ENCODE results near the gene AKAP8. TPM values are rescaled to one million over a fixed set of nuclear protein-coding genes. Genes with fewer than 3 reads are reported as not detected.
"Not testable (repeated sequence)": the region's sequence is repeated elsewhere in the genome, so short reads cannot be mapped to it uniquely, and the experiment has no call there.

AKAP8 gene
- total and polyA plus RNA-seq, 2 donors, result 18.0 to 25.4 TPM

DNA sequence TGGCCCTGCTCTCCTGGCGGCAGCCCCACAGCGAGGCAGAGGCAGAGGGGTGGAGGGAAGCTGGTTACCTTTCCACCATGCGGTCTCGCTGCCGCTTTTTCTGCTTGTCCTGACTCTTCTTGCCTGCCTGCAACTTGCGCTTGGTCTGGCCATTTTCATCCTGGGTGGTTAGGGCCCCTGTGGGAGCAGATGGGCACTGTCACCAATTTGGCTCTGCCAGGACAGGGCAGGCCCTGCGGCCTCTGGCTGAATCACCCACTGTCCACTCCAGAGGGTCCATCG lies 19.6 kb upstream of the AKAP8 start:
- Histone ChIP-seq H3K27ac (ENCODE audit: low read depth in 1 of 2, low read length in 1 of 2) (no peak overlapping the region), H3K4me3 (ENCODE audit: low read length in 2 of 2) (no peak overlapping the region), H3K36me3 (ENCODE audit: control insufficient read depth in 2 of 2, insufficient read depth in 2 of 2, low read length in 1 of 2) (peaks cover 89% of the 10 kb centered on the region in 2 donors), H3K9me3 (ENCODE audit: control insufficient read depth in 2 of 2, insufficient read depth in 1 of 2, low read length in 1 of 2) (no peaks in the 10 kb centered on the region), H3K4me1 (ENCODE audit: control insufficient read depth in 2 of 2, insufficient read depth in 2 of 2, low read length in 2 of 2) (no peaks in the 10 kb centered on the region), H3K27me3 (ENCODE audit: control insufficient read depth in 2 of 2, insufficient read depth in 1 of 2, low read length in 1 of 2) (no peaks in the 10 kb centered on the region)
- DNase-seq (ENCODE audit: low read depth in 6 of 9, low spot score in 9 of 9), result no peak
- WGBS, result 99% methylated on average over 8 of the region's 8 CpGs

DNA sequence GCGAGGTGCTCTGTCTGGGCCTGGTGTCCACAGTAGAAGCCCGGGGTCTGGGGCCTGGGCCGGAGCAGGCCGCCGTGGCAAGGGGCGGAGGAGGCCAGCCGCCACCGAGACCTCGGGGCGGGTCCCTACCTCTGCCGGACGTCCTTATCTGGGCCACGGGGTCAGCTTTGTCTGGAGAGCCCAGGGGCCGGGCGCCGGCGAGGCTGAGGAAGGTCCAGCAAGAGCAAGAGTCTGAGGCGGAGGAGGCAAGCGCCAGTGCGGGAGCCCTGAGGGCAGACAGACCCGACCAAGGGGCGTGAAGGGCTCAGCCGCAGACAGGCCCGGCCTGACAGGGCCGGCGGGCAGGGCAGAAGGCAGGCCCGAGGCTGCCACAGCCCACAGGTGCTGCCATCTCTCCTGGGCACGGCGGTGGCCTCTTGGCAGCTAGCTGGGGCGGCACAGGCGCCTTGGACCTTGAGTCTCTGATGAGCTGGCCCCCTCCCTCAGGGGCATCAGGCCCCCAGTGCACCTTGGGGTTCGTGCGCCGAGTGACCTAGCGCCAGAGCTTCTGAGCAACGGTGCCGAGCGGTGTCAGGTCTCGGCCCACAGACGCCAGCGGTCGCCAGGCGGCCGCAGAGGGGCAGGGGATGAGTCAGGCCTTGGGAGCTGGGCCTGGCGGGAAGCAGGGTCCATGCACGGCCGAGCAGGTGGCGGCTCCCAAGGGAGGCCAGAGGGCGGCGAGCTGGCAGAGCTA lies 19.1 kb upstream of the AKAP8 start:
- no peaks in the 10 kb centered on the region for H3K4me1 ChIP-seq (ENCODE audit: control insufficient read depth in 2 of 2, insufficient read depth in 2 of 2, low read length in 2 of 2)
- no peaks in the 10 kb centered on the region for H3K9me3 ChIP-seq (ENCODE audit: control insufficient read depth in 2 of 2, insufficient read depth in 1 of 2, low read length in 1 of 2)
- no peak overlapping the region for H3K4me3 ChIP-seq (ENCODE audit: low read length in 2 of 2)
- no peaks in the 10 kb centered on the region for H3K27me3 ChIP-seq (ENCODE audit: control insufficient read depth in 2 of 2, insufficient read depth in 1 of 2, low read length in 1 of 2)
- peaks cover 84 to 88% of the 10 kb centered on the region in 2 donors for H3K36me3 ChIP-seq (ENCODE audit: control insufficient read depth in 2 of 2, insufficient read depth in 2 of 2, low read length in 1 of 2)
- no peak for DNase-seq (ENCODE audit: low read depth in 6 of 9, low spot score in 9 of 9)
- H3K27ac ChIP-seq (ENCODE audit: low read depth in 1 of 2, low read length in 1 of 2), result no peak overlapping the region
- 98% methylated on average over 50 of the region's 50 CpGs for WGBS

DNA sequence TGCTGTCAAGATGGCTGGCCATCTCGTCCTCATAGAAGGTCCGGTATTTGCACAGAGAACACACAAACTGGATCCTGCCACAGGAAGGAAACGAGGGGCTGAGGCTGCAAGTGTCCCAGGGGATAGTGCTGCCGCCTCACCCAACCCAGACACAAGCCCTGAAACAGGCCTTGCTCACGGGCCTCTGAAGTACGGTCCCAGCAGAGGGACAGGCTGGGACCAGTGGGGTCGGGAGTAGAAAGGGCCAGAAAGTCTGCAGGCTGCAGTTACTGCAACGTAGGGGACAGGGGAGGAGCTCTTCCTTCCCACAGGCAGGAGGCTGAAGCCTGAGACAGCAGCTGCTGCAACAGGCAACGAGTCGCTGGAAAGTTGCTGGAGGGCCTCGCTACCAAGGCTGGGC lies 18.2 kb upstream of the AKAP8 start:
- no peaks in the 10 kb centered on the region for H3K9me3 ChIP-seq (ENCODE audit: control insufficient read depth in 2 of 2, insufficient read depth in 1 of 2, low read length in 1 of 2)
- DNase-seq (ENCODE audit: low read depth in 6 of 9, low spot score in 9 of 9), result no peak
- peaks cover 75 to 86% of the 10 kb centered on the region in 2 donors for H3K36me3 ChIP-seq (ENCODE audit: control insufficient read depth in 2 of 2, insufficient read depth in 2 of 2, low read length in 1 of 2)
- 96% methylated on average over 11 of the region's 11 CpGs for WGBS
- H3K27ac ChIP-seq (ENCODE audit: low read depth in 1 of 2, low read length in 1 of 2), result no peak overlapping the region
- no peaks in the 10 kb centered on the region for H3K27me3 ChIP-seq (ENCODE audit: control insufficient read depth in 2 of 2, insufficient read depth in 1 of 2, low read length in 1 of 2)
- no peak overlapping the region for H3K4me3 ChIP-seq (ENCODE audit: low read length in 2 of 2)
- H3K4me1 ChIP-seq (ENCODE audit: control insufficient read depth in 2 of 2, insufficient read depth in 2 of 2, low read length in 2 of 2), result no peaks in the 10 kb centered on the region

DNA sequence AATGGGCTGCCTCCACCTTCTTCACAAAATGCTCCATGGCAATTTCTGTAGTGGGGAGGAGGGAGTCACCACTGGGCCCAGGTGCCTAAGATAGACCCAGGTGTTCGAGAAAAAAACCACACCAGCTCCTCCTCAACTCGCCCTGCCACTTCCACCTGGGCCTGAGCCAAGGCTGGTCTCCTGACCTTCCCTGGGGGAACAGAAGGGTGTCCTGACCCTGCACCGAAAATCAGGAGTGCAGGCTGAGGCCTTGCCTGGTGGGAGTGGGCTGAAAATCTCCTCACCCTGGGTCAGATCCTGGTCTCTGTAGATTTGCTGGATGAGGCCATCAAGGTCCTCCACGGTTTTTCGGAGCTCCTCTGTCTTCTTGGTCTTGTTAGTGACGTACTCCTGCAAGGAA lies 17.6 kb upstream of the AKAP8 start:
- Histone ChIP-seq H3K27me3 (ENCODE audit: control insufficient read depth in 2 of 2, insufficient read depth in 1 of 2, low read length in 1 of 2) (no peaks in the 10 kb centered on the region), H3K27ac (ENCODE audit: low read depth in 1 of 2, low read length in 1 of 2) (no peak overlapping the region), H3K36me3 (ENCODE audit: control insufficient read depth in 2 of 2, insufficient read depth in 2 of 2, low read length in 1 of 2) (peaks cover 70 to 83% of the 10 kb centered on the region in 2 donors), H3K9me3 (ENCODE audit: control insufficient read depth in 2 of 2, insufficient read depth in 1 of 2, low read length in 1 of 2) (no peaks in the 10 kb centered on the region), H3K4me1 (ENCODE audit: control insufficient read depth in 2 of 2, insufficient read depth in 2 of 2, low read length in 2 of 2) (no peaks in the 10 kb centered on the region), H3K4me3 (ENCODE audit: low read length in 2 of 2) (no peak overlapping the region)
- DNase-seq (ENCODE audit: low read depth in 6 of 9, low spot score in 9 of 9), result no peak
- WGBS, result 93% methylated on average over 6 of the region's 6 CpGs

DNA sequence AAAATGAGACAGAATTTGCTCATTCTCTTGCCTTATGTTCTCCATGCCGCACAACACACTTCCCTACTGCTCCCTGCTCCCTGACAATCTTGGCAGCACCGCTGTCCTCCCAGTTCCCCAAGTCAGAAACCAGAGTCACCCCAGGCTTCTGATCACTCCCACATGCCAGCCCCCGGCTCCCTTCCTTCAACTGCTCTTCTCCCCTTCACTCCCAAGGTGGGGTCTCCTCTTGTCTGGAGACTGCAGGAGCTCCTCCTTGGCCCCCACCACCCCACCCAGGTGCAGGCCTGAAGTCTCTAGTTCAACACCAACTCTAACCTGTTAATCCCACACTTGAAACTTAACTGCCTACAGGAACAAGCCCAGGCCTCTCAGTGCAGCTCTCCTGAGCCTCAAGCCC lies 16.8 kb upstream of the AKAP8 start:
- Histone ChIP-seq H3K4me3 (ENCODE audit: low read length in 2 of 2) (no peak overlapping the region), H3K27me3 (ENCODE audit: control insufficient read depth in 2 of 2, insufficient read depth in 1 of 2, low read length in 1 of 2) (no peaks in the 10 kb centered on the region), H3K9me3 (ENCODE audit: control insufficient read depth in 2 of 2, insufficient read depth in 1 of 2, low read length in 1 of 2) (no peaks in the 10 kb centered on the region), H3K36me3 (ENCODE audit: control insufficient read depth in 2 of 2, insufficient read depth in 2 of 2, low read length in 1 of 2) (peaks cover 70 to 81% of the 10 kb centered on the region in 2 donors), H3K4me1 (ENCODE audit: control insufficient read depth in 2 of 2, insufficient read depth in 2 of 2, low read length in 2 of 2) (no peaks in the 10 kb centered on the region), H3K27ac (ENCODE audit: low read depth in 1 of 2, low read length in 1 of 2) (no peak overlapping the region)
- 97% methylated on average over 3 of the region's 3 CpGs for WGBS
- DNase-seq (ENCODE audit: low read depth in 6 of 9, low spot score in 9 of 9), result no peak

DNA sequence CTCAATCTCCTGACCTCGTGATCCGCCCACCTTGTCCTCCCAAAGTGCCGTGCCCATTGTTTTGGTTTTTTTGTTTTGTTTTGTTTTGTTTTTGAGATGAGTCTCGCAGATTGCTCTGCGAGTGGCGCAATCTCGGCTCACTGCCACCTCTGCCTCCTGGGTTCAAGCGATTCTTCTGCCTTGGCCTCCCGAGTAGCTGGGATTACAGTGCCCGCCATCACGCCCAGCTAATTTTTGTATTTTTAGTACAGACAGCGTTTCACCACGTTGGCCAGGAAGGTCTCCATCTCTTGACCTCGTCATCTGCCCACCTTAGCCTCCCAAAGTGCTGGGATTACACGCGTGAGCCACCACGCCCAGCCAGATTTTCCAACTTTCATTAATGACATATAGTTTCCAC lies 15.7 kb upstream of the AKAP8 start:
- not testable (repeated sequence) for H3K4me1 ChIP-seq (ENCODE audit: control insufficient read depth in 2 of 2, insufficient read depth in 2 of 2, low read length in 2 of 2); H3K27ac ChIP-seq (ENCODE audit: low read depth in 1 of 2, low read length in 1 of 2); H3K4me3 ChIP-seq (ENCODE audit: low read length in 2 of 2); H3K9me3 ChIP-seq (ENCODE audit: control insufficient read depth in 2 of 2, insufficient read depth in 1 of 2, low read length in 1 of 2); DNase-seq (ENCODE audit: low read depth in 6 of 9, low spot score in 9 of 9); H3K27me3 ChIP-seq (ENCODE audit: control insufficient read depth in 2 of 2, insufficient read depth in 1 of 2, low read length in 1 of 2)
- H3K36me3 ChIP-seq (ENCODE audit: control insufficient read depth in 2 of 2, insufficient read depth in 2 of 2, low read length in 1 of 2), result peaks cover 62 to 75% of the 10 kb centered on the region in 2 donors
- 97% methylated on average over 17 of the region's 17 CpGs for WGBS

DNA sequence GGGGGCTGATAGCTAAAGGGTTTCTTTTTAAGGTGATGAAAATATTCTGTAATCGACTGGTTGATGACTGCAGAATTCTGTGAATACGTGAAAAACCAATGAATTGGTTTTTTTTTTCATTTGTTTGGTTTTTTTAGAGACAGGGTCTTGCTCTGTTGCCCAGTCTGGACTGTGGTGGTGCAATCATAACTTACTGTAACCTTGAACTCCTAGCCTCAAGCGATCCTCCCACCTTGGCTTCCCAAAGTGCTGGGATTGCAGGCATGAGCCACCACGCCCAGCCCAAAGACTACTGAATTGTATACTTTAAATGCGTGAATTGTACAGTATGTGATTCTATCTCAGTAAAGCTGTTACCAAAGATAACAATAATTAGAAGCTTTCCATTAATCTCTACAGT lies 14.8 kb upstream of the AKAP8 start:
- peaks cover 58 to 72% of the 10 kb centered on the region in 2 donors for H3K36me3 ChIP-seq (ENCODE audit: control insufficient read depth in 2 of 2, insufficient read depth in 2 of 2, low read length in 1 of 2)
- H3K9me3 ChIP-seq (ENCODE audit: control insufficient read depth in 2 of 2, insufficient read depth in 1 of 2, low read length in 1 of 2), result no peaks in the 10 kb centered on the region
- no peaks in the 10 kb centered on the region for H3K4me1 ChIP-seq (ENCODE audit: control insufficient read depth in 2 of 2, insufficient read depth in 2 of 2, low read length in 2 of 2)
- H3K27ac ChIP-seq (ENCODE audit: low read depth in 1 of 2, low read length in 1 of 2), result no peak overlapping the region
- no peak overlapping the region for H3K4me3 ChIP-seq (ENCODE audit: low read length in 2 of 2)
- no peak for DNase-seq (ENCODE audit: low read depth in 6 of 9, low spot score in 9 of 9)
- no peaks in the 10 kb centered on the region for H3K27me3 ChIP-seq (ENCODE audit: control insufficient read depth in 2 of 2, insufficient read depth in 1 of 2, low read length in 1 of 2)
- WGBS, result 99% methylated on average over 5 of the region's 5 CpGs

DNA sequence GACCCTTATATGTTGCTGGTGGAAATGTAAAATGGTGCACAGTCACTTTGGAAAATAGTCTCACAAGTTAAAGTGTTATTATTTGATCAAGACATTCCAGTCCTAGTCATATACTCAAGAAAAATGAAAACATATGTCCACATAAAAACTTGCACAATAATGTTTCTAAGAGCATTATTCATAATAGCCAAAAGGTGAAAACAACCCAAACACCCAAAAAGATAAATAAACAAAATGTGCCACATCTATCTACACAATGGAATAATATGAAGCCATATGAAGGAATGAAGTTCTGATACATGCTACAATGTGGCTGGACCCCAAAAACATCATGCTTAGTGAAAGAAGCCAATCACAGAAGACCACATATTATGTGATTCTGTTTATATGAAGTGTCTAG lies 14.4 kb upstream of the AKAP8 start:
- Histone ChIP-seq H3K4me1 (ENCODE audit: control insufficient read depth in 2 of 2, insufficient read depth in 2 of 2, low read length in 2 of 2) (no peaks in the 10 kb centered on the region), H3K36me3 (ENCODE audit: control insufficient read depth in 2 of 2, insufficient read depth in 2 of 2, low read length in 1 of 2) (peaks cover 55 to 71% of the 10 kb centered on the region in 2 donors), H3K27me3 (ENCODE audit: control insufficient read depth in 2 of 2, insufficient read depth in 1 of 2, low read length in 1 of 2) (no peaks in the 10 kb centered on the region), H3K4me3 (ENCODE audit: low read length in 2 of 2) (no peak overlapping the region), H3K27ac (ENCODE audit: low read depth in 1 of 2, low read length in 1 of 2) (no peak overlapping the region), H3K9me3 (ENCODE audit: control insufficient read depth in 2 of 2, insufficient read depth in 1 of 2, low read length in 1 of 2) (no peaks in the 10 kb centered on the region)
- DNase-seq (ENCODE audit: low read depth in 6 of 9, low spot score in 9 of 9), result no peak

DNA sequence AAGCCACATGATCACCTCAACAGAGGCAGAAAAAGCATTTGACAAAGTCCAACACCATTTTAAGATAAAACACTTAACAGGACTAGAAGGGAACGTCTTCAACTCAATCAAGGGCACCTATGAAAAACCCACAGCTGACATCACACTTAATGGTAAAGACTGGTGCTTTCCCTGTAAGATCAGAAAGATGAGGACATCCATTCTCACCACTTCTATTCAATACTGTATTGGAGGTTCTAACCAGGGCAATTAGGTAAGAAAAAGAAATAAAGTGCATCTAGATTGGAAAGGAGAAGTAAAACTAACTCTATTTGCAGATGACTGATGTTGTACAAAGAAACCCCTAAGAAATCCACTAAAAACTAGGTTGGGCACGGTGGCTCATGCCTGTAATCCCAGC lies 11.2 kb upstream of the AKAP8 start:
- no peaks in the 10 kb centered on the region for H3K27me3 ChIP-seq (ENCODE audit: control insufficient read depth in 2 of 2, insufficient read depth in 1 of 2, low read length in 1 of 2)
- no peak for DNase-seq (ENCODE audit: low read depth in 6 of 9, low spot score in 9 of 9)
- no peak overlapping the region for H3K4me3 ChIP-seq (ENCODE audit: low read length in 2 of 2)
- H3K4me1 ChIP-seq (ENCODE audit: control insufficient read depth in 2 of 2, insufficient read depth in 2 of 2, low read length in 2 of 2), result no peaks in the 10 kb centered on the region
- H3K27ac ChIP-seq (ENCODE audit: low read depth in 1 of 2, low read length in 1 of 2), result no peak overlapping the region
- WGBS, result 96% methylated on average over 2 of the region's 2 CpGs
- H3K36me3 ChIP-seq (ENCODE audit: control insufficient read depth in 2 of 2, insufficient read depth in 2 of 2, low read length in 1 of 2), result peaks cover 33 to 48% of the 10 kb centered on the region in 2 donors
- no peaks in the 10 kb centered on the region for H3K9me3 ChIP-seq (ENCODE audit: control insufficient read depth in 2 of 2, insufficient read depth in 1 of 2, low read length in 1 of 2)

Measured in thymus (tissue), 11 donors.